ENCODE data around the gene PRIMA1.

The PRIMA1 gene

DNA sequence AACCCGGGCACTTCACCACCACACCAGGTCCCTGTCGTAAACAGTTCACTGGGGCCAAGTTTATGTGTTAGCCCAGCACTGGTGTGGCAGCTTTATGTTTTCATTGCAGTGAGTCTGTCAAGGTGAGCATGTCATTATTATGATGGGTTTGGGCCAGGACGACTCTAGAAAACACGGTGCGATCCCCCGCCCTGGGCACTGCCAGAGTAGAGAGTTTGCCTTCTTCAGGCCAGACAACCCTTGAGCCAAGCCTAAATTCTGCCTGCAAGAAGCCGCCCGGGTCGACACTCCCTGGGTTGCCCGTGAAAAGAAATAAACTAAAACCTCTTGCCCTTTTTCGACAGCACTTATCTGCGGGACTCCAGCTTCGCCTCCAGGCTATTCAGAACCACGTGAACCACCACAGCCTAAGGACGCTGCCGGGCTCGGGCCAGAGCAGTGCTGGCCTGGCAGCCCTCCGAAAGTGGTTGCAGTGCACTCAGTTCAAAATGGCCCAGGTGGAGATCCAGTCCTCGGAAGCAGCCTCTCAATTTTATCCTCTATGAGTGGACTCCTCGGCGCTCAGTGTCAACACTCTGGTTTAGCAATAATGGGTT is 81.8 kb downstream of the PRIMA1 start:
- no peak overlapping the region for H3K27ac ChIP-seq
- H3K36me3 ChIP-seq (replicated peaks), result no peaks in the 10 kb centered on the region
- in situ Hi-C loops (cut with HindIII; ENCODE audit: low pct_ligation_motif_present, low sequenced_read_pairs), result no loop called here
- DNase-seq, result no peak
- no peaks in the 10 kb centered on the region for H3K27me3 ChIP-seq (replicated peaks)
- TF ChIP-seq, protein P1, sequence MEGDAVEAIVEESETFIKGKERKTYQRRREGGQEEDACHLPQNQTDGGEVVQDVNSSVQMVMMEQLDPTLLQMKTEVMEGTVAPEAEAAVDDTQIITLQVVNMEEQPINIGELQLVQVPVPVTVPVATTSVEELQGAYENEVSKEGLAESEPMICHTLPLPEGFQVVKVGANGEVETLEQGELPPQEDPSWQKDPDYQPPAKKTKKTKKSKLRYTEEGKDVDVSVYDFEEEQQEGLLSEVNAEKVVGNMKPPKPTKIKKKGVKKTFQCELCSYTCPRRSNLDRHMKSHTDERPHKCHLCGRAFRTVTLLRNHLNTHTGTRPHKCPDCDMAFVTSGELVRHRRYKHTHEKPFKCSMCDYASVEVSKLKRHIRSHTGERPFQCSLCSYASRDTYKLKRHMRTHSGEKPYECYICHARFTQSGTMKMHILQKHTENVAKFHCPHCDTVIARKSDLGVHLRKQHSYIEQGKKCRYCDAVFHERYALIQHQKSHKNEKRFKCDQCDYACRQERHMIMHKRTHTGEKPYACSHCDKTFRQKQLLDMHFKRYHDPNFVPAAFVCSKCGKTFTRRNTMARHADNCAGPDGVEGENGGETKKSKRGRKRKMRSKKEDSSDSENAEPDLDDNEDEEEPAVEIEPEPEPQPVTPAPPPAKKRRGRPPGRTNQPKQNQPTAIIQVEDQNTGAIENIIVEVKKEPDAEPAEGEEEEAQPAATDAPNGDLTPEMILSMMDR (IDR thresholded peaks at IDR 0.05; ENCODE audit: low read depth, low read length, missing control alignments), result no peak
- H3K4me3 ChIP-seq (ENCODE audit: low read depth, low read length), result no peak overlapping the region

DNA sequence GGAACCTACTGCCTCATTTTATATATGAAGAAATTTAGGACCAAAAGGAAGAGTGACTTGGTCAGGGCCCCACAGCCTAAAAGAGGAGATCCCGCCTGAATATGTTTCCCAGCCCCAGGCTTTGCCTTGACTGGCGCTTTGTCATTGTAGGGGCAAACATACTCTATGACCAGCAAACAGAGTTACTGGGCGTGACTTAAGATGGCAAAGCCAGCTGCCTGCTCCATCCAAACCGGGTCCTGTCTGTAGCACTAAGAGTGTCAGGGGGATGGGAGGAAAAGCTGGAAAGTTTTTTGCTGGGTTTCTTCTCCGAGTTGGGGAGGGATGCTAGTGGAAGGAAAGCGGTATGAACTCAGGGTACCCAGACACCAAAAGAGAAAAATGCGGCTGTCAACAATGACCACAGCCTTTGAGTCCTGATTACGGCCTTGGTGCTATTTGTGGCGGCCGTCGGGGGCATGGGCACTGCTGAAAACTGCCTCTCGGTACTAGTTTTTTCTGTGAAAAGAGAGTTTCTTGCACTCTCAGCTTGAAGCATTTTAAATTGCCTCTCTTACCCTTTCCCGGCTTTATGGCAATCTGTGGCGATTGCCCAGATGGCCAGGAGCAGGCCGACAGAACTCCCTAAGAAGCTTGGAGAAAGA is 82.7 kb downstream of the PRIMA1 start:
- Histone ChIP-seq H3K27me3 (replicated peaks) (no peaks in the 10 kb centered on the region), H3K4me3 (ENCODE audit: low read depth, low read length) (no peak overlapping the region), H3K27ac (no peak overlapping the region), H3K36me3 (replicated peaks) (no peaks in the 10 kb centered on the region)
- TF ChIP-seq, protein P1 (IDR thresholded peaks at IDR 0.05; ENCODE audit: low read depth, low read length, missing control alignments), result no peak
- no peak for DNase-seq
- in situ Hi-C loops (cut with HindIII; ENCODE audit: low pct_ligation_motif_present, low sequenced_read_pairs), result no loop called here

DNA sequence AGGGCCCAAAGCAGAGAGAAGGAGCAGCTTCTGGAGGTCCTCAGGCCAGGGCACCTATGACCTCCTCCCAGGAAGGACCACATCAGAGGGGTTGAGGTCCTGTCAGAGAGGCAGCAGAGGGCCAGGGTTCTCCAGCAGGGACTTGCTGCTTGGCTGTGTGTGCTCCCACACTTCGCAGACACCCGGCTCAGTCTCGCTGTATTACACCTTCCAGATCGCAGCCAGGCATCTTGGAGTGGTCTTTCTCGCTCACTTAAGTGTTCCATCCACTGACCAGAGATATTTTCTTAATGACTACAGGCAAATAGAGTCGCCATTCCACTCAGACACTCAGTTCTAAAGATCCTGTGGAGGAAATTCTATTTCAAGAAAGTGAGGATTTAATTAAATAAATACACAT is 84.3 kb downstream of the PRIMA1 start:
- no peaks in the 10 kb centered on the region for H3K36me3 ChIP-seq (replicated peaks)
- TF ChIP-seq, protein P1 (IDR thresholded peaks at IDR 0.05; ENCODE audit: low read depth, low read length, missing control alignments), result no peak
- no peak overlapping the region for H3K4me3 ChIP-seq (ENCODE audit: low read depth, low read length)
- DNase-seq, result no peak
- no peaks in the 10 kb centered on the region for H3K27me3 ChIP-seq (replicated peaks)
- in situ Hi-C loops (cut with HindIII; ENCODE audit: low pct_ligation_motif_present, low sequenced_read_pairs), result no loop called here
- H3K27ac ChIP-seq, result no peak overlapping the region

DNA sequence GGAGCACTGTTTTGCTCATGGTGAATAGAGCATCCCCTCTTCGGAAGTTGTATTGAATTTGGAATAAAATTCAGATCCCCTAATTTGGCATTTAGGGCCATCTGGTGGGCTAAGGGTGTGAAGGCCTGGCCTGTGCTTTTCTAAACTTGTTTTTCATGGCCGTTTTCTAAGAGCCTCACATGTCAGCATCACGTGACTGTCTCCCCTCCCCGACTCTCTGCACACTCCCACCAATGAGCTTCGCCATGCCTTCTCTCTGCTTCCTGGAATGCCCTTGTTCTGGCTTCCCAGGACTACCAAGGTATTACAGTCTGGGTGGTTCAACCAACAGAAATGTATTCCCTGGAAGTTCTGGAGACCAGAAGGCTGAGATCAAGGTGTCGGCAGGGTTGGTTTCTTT is 85.3 kb downstream of the PRIMA1 start:
- H3K27me3 ChIP-seq (replicated peaks), result no peaks in the 10 kb centered on the region
- H3K27ac ChIP-seq, result no peak overlapping the region
- TF ChIP-seq, protein P1 (IDR thresholded peaks at IDR 0.05; ENCODE audit: low read depth, low read length, missing control alignments), result no peak
- H3K36me3 ChIP-seq (replicated peaks), result no peaks in the 10 kb centered on the region
- in situ Hi-C loops (cut with HindIII; ENCODE audit: low pct_ligation_motif_present, low sequenced_read_pairs), result no loop called here
- DNase-seq, result no peak
- H3K4me3 ChIP-seq (ENCODE audit: low read depth, low read length), result no peak overlapping the region

DNA sequence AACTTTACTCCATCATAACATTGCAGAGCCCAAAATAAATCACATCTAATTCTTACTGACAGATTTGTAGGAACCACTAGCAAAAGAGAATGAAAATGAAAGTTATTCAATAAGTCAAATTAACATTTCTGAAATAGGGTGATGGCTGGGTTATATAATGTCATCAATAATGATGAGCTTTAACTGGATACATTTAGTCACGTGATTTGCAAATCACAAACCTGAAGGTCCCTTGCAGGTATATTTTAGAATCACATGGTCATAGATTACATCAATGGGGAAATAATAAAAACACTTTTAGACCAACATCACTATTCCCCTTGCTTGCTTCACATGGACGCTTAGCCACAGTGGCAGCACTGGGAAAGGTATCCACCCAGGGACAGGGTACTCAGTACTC is 86.7 kb downstream of the PRIMA1 start:
- no peak for DNase-seq
- H3K27me3 ChIP-seq (replicated peaks), result no peaks in the 10 kb centered on the region
- no peak overlapping the region for H3K27ac ChIP-seq
- H3K4me3 ChIP-seq (ENCODE audit: low read depth, low read length), result no peak overlapping the region
- no peaks in the 10 kb centered on the region for H3K36me3 ChIP-seq (replicated peaks)
- in situ Hi-C loops (cut with HindIII; ENCODE audit: low pct_ligation_motif_present, low sequenced_read_pairs), result no loop called here
- TF ChIP-seq, protein P1 (IDR thresholded peaks at IDR 0.05; ENCODE audit: low read depth, low read length, missing control alignments), result no peak

DNA sequence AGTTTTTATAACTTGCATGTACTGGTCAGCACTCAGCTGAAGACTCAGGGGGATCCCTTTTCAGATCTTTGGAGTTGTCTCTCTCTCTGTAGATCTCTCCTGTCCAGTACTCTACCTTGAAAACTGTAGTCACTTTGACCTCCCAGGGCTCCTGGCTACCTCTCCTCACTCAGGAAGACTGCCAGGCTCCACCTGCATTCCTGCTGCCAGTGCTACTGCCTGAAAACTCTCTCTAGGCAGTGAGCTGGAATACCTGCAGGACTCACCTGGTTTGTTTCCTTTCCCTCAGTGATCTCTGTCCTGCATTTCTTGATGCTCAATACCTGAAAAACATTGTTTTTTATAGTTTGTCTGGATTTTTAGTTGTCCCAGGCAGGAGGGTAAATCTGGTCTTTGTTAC is 87.4 kb downstream of the PRIMA1 start:
- in situ Hi-C loops (cut with HindIII; ENCODE audit: low pct_ligation_motif_present, low sequenced_read_pairs), result no loop called here
- no peak for DNase-seq

More for the DNA sequence above, 87.4 kb downstream of the PRIMA1 start:
- no peaks in the 10 kb centered on the region for H3K27me3 ChIP-seq (replicated peaks)
- no peaks in the 10 kb centered on the region for H3K36me3 ChIP-seq (replicated peaks)
- H3K4me3 ChIP-seq (ENCODE audit: low read depth, low read length), result no peak overlapping the region
- H3K27ac ChIP-seq, result no peak overlapping the region
- TF ChIP-seq, protein P1 (IDR thresholded peaks at IDR 0.05; ENCODE audit: low read depth, low read length, missing control alignments), result no peak
